CD4-positive, alpha-beta T cell treated with Interleukin-6 for 4 hours (primary cell): ENCODE measurements around the gene ROBO4.
A peak's percentile ranks its signal among the peaks of the same experiment; 100 is the strongest.

ENCODE experiments used
- DNase-seq: peaks from one replicate; pipeline ENCODE4 v3.0.0-alpha.2; 2020; ENCODE audit warnings: mixed read lengths

ROBO4 gene

GRCh38 chr11:124897674-124898262 is at the start of gene ROBO4:
Gene ROBO4, minus strand, starts transcription at chr11:124897865. Its CDS starts 70 bp downstream, at chr11:124897795.
- no peak for DNase-seq

GRCh38 chr11:124946735-124947141 is 49.1 kb upstream of the ROBO4 start:
- DNase-seq, result no peak

GRCh38 chr11:124945826-124946225 is 48.2 kb upstream of the ROBO4 start:
- DNase-seq, result no peak

GRCh38 chr11:124944565-124944964 is 46.9 kb upstream of the ROBO4 start:
- DNase-seq, result no peak

- no peak for DNase-seq
Observed at GRCh38 chr11:124943741-124944140, 46.1 kb upstream of the ROBO4 start.

GRCh38 chr11:124943254-124943616 is 45.6 kb upstream of the ROBO4 start:
- no peak for DNase-seq

GRCh38 chr11:124942466-124943253 is 45.0 kb upstream of the ROBO4 start:
- DNase-seq, result no peak

GRCh38 chr11:124941703-124942102 is 44.0 kb upstream of the ROBO4 start:
- DNase-seq, result no peak

GRCh38 chr11:124938970-124939369 is 41.3 kb upstream of the ROBO4 start:
- DNase-seq, result no peak

GRCh38 chr11:124938206-124938765 is 40.6 kb upstream of the ROBO4 start:
- DNase-seq, result no peak

- DNase-seq, result no peak
Observed at GRCh38 chr11:124937336-124937935, 39.8 kb upstream of the ROBO4 start.

- DNase-seq, result no peak
Observed at GRCh38 chr11:124935548-124936514, 38.2 kb upstream of the ROBO4 start, which contains the start of gene HEPACAM. Gene HEPACAM, minus strand, starts transcription at chr11:124936047. Its CDS starts 41 bp downstream, at chr11:124936006.

GRCh38 chr11:124934862-124935547 is 37.3 kb upstream of the ROBO4 start:
- no peak for DNase-seq

GRCh38 chr11:124930799-124931198 is 33.1 kb upstream of the ROBO4 start:
- no peak for DNase-seq

- no peak for DNase-seq
Observed at GRCh38 chr11:124928942-124929665, 31.4 kb upstream of the ROBO4 start.

GRCh38 chr11:124923296-124923695 is 25.6 kb upstream of the ROBO4 start:
- peak; percentile 45 for DNase-seq

- no peak for DNase-seq
Observed at GRCh38 chr11:124922831-124923230, 25.2 kb upstream of the ROBO4 start.

- peak; percentile 91 for DNase-seq
Observed at GRCh38 chr11:124920870-124921609, 23.4 kb upstream of the ROBO4 start.

GRCh38 chr11:124920356-124920755 is 22.7 kb upstream of the ROBO4 start:
- no peak for DNase-seq

GRCh38 chr11:124919898-124920297 is 22.2 kb upstream of the ROBO4 start:
- no peak for DNase-seq
